IPS-NIHi7 (cell line): Measurements from ENCODE around the gene SV2B.

Experiments used
- DNase-seq: peaks from one replicate; pipeline ENCODE4 v3.0.0; 2012; ENCODE audit warnings: mixed read lengths; ENCODE audit errors: extremely low spot score

Gene SV2B

DNA sequence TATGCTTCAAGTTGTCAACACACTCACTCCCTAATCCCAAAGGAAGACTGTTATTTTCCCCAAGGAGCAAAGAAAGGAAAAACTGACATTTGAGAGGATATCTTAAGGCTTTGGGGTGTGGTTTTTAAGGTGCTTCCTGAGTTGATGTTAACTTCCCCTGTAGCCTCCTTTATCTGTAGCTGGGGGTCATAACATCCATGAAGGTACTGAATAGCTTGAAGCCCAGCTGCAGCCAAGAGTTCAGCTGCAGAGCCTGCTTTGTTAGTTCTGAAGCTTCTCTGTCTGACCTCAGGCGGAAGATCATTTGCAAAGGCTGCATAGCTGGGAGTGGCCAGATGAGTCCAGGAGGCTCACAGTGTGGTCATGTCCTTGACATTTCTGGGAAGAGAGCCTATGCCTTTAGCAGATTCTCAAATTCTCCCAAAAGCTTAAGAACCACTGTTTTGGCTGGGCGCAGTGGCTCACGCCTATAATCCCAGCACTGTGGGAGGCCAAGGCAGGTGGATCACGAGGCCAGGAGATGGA, 165.4 kb downstream of the SV2B start:
- DNase-seq = no peak

DNA sequence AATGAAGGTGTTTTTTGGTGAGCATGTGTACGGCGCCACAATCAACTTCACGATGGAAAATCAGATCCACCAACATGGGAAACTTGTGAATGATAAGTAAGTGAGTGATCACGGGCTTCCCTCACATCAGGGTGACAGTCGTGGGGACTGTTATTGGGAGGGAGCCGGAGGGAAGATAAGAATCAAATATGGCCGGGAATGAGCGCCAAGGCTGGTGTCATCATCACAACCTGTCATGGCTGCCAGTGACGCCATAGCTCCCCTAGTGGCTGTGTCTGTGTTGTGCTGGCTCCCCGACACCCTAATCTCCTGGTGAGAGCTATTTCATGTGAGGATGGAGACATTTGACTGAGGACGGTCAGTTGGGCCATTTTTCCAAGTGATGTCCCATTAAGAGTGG, 168.5 kb downstream of the SV2B start:
- peak; percentile 59 for DNase-seq

DNA sequence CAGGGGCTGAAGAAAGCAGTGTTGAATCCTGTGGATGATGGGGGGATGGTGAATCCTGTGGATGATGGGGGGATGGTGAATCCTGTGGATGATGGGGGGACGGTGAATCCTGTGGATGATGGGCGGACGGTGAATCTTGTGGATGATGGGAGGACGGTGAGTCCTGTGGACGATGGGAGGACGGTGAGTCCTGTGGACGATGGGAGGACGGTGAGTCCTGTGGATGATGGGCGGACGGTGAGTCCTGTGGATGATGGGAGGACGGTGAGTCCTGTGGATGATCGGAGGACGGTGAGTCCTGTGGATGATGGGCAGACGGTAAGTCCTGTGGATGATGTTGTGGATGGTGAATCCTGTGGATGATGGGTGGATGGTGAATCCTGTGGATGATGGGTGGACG, 170.7 kb downstream of the SV2B start:
- DNase-seq = no peak

DNA sequence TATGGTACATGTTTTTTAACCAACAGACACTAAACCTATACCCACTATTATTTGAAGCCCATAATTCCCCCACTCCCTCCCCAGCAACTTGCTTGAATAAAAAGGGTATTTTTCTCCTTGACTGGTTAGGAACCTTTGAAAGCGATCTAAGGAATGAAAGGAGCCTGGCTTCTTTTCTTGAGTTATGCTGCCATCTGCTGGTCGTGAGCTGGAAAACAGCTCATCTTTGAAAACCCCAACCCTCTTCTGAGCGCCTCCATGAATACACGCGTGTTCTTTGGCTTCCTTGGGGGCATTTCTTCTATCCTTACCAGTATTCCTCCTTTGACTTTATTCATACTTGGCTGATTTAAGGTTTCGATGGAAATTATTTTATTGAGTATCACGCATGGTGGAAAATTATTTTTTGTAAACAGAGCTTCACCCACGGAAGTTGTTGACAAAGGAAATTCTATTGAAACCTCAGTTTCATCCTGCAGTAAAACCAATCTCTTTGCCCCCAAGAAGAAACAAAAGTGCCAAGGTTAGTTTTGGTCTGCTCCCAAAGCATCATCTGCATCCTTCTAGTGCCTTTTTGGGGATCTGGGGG, 171.6 kb downstream of the SV2B start:
- DNase-seq = peak; percentile 66

- DNase-seq = no peak
Observed at GRCh38 chr15:91275844-91276243, 175.8 kb downstream of the SV2B start.

DNA sequence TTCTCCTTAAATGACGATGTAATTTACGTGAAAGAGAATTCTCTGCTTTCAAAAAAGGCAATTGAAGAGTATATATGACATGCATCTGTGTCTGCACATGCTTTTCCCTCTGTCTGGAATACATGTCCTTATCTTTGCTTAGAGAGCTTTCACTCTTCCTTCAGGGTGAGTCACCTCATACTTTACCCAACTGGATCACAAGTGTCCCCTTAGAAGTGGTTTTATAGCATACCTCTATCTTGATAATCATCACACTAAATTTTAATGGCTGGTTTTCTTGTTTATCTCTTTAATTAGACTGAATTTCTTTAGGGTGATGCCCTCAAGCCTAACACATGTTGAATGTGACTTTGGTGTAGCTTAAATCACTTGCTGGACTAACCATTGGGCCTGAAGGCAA, 178.9 kb downstream of the SV2B start:
- DNase-seq = no peak

DNA sequence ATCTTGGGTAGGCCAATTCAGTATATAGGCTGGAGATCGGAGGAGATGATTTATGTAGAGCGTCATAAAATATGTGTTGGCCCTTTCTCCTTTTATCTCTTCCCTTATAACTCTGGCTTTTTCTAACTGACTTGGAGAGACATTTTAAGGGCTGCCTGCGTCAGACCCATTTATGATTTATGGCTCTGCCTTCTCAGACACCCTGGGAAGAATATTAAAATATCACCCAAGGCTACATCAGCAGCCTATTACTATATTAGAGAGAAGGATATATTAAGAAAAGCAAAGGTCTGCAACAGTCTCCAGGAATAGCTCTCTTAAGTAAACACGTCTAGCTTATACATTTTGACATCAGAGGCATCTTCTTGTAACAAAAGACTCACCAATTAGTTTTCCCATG, 179.4 kb downstream of the SV2B start:
- DNase-seq = no peak

DNA sequence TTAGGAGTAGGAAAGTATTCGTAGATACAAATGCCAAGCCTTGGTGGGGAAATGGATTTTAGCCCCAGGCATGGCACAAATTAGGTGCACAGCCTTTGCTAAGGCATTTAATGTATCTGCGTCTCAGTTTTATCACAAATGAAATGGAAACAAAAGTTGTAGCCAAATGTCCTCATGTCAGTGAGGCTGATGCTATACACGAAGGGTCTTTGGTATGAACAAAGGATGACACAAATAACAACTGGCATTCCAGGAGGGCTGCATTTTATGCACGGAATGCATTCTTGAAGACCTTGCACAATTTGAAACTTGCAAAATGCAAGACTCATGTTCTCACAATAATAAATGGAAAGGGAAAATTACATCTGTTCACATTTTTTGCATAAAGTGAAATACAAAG, 181.9 kb downstream of the SV2B start:
- no peak for DNase-seq

- DNase-seq = no peak
Observed at GRCh38 chr15:91282486-91282885, 182.4 kb downstream of the SV2B start.

DNA sequence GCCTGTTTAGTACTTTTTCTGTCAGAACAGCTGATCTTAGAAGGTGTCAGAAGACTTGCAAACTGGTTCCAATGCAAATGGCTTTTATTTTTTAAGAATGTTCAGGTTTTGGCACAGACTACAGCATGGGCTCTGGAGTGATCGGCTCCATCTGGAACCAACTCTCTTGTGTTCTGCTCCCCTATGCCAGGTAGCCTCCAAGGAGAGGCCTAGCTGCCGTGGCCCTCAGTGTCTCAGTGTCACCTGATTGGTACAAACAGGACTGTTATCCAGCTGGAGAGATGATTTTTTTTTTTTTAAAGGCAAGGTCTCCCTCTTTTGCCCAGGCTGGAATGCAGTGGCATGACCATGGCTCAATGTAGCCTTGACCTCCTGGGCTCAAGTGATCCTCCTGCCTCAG, 183.1 kb downstream of the SV2B start:
- DNase-seq = no peak

- DNase-seq = no peak
Observed at GRCh38 chr15:91284758-91285466, 184.9 kb downstream of the SV2B start.

DNA sequence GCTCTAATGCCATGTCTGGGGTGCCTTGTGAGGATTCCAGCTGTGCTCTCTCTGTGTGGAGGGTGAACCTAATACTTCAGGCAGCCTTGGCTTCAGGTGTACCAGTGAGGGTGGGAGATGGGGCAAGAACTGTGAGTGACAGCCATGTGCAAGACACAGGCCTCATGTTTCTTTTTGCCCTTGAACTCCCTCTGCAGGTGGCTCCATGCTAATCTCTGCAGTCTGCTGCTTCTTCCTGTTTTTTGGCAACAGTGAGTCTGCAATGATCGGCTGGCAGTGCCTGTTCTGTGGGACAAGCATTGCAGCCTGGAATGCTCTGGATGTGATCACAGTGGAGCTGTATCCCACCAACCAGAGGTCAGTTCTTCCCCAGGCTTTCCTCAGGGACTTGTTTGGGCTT, 189.3 kb downstream of the SV2B start:
- DNase-seq = peak; percentile 45

GRCh38 chr15:91290553-91290952, 190.5 kb downstream of the SV2B start:
- no peak for DNase-seq

- peak; percentile 66 for DNase-seq
Observed at GRCh38 chr15:91291673-91292072, 191.6 kb downstream of the SV2B start.

GRCh38 chr15:91294344-91294743, 194.3 kb downstream of the SV2B start:
- DNase-seq = no peak

GRCh38 chr15:91294795-91295194, 194.7 kb downstream of the SV2B start:
- no peak for DNase-seq

GRCh38 chr15:91298101-91298500, 198.0 kb downstream of the SV2B start:
- no peak for DNase-seq

DNA sequence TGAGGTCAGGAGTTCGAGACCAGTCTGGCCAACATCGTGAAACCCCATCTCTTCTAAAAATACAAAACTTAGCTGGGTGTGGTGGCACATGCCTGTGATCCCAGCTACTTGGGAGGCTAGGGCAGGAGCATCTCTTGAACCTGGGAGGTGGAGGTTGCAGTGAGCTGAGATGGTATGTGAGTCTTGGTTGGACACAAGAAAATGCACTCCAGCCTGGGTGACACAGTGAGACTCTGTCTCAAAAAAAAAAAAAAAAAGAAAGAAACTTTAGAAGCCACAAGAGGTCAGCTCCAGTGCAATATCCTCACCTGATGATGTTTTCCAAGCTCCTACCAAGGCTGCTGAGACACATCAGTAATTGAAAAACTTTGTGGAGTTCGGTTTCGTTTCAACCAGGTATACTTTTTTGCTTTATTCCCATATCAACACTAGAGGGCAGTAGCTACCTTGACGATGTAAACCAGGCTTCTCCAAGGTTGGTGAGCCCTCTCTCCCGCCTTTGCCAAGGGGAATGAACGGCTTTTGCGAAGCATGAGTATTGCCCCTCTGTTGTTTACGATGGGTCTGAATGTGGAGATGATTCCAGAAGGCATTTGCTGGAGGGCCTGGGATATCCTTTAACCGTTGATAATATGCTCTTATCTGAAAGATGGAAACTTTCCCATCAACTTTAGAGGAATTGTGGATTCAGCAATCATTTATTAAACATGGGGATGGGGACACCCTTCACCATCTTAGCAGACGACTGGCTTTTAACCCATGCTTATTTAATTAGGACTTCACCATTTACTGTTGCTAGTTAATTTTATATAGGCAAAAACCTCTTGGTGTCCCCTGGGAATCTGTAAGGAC, 202.8 kb downstream of the SV2B start:
- DNase-seq = peak; percentile 86

DNA sequence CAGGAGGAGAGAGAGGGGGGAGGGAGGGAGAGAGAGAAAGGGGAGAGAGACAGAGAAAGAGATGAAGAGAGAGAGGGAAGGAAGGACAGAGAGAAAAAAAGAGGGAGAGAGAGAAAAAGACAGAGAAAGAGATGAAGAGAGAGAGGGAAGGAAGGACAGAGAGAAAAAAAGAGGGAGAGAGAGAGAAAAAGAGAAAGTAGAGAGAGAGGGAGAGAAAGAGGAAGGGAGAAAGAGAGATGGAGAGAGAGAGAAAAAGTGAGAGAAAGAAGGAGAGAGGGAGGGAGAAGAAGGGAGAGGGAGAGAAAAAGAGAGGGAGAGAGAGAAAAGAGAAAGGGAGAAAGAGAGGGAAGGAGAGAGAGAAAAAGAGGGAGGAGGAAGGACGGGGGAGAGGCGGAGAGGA, 204.2 kb downstream of the SV2B start:
- no peak for DNase-seq

DNA sequence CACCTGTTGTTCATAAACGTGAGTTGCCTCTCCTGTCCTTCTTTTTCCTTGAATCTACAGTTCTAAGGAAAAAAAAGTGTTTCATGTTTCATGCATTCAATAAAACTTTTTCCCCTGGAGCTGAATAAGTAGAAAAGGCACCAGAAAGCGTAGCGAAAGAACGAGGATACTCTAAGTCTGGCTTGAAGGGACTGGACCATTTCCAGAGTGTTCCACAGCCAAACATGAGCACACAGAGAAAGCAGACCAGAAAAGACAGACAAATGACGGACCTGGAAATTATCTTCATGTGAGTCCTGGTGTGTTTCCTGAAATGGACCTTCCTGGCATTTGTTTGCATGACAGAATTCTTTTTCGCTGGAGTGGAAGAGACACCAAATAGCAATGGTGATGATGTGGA, 204.7 kb downstream of the SV2B start:
- no peak for DNase-seq

DNA sequence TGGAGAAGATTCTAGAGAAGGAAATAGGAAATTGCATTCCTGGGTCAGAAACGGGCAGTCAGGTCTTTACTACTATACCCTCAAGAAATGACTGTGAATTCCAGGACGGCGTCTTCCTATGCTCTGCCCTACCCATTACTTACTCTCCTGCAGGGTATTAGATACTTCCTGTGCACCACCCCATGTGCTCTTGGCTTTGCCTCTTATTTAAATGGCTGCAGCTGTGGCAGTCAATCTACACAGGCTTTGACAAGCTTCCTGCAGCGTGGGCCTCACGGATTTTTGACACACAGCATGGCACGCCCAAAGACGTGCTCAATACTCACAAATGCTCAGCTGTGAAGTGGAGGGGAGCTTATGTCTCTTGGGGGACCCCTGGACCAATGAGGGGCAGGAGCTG, 206.1 kb downstream of the SV2B start:
- no peak for DNase-seq

DNA sequence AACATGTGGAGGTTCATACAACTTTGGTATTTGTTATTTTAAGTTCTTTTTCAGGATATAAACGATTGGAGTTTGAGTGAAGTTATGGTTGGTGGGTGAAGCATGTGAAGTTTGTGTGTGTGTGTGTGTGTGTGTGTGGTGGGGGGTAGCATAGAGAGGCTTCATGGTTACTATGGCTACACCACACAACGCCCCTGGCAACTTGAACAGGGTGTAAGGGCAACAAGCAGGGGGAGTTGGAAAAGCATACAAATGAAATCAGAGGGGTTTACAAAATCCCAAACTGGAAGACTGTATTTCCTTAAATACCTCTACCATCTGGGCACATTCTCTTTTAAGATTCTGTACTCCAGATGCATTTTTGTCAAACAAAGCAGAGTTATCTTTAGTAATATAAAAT, 207.5 kb downstream of the SV2B start:
- no peak for DNase-seq

- no peak for DNase-seq
Observed at GRCh38 chr15:91308199-91308598, 208.1 kb downstream of the SV2B start.
